Measurements from ENCODE around the gene CHM. TPM values are rescaled to one million over a fixed set of nuclear protein-coding genes. Genes with fewer than 3 reads are reported as not detected.

Gene CHM
- total and polyA plus RNA-seq, 5 donors from 2014 or later = 6.1 to 15.8 (median 7.2) TPM

DNA sequence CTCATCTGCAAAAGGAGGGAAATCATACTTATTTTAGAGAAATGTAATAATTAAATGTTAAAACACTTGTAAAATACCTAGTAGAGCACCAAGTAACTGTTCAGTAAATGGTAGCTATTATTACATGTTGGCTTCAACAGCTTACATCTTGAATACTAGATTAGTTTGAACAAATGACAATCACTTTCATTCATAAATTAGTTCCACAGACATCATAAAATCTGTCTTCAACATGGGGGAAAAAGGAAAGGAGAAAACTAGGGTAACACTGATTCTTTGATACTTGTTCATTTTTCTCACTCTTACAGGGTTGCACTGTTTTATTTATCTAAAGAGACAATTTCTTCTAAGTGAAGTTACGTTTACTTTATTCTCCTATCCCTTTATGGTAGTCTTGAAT, 51.7 kb downstream of the CHM start:
- Mint-ChIP-seq H3K4me1 (peaks cover 0 to 31% (median 20%) of the 10 kb centered on the region in 4 donors), H3K36me3 (no peaks in the 10 kb centered on the region), H3K9me3 (no peaks in the 10 kb centered on the region), H3K27ac (no peak overlapping the region), H3K27me3 (no peaks in the 10 kb centered on the region), H3K4me3 (no peak overlapping the region)
- DNase-seq (no peak), ATAC-seq (ENCODE audit: low read depth in 2 of 2) (no peak)
- no peak overlapping the region for H3K4me3 ChIP-seq (ENCODE audit: low read depth, low read length)
- H3K27me3 ChIP-seq (ENCODE audit: control insufficient read depth, insufficient read depth, low read length) = no peaks in the 10 kb centered on the region
- no peaks in the 10 kb centered on the region for H3K36me3 ChIP-seq (ENCODE audit: control insufficient read depth, insufficient read depth, low read length)
- H3K27ac ChIP-seq (ENCODE audit: insufficient read depth, low read length, poor library complexity, severe bottlenecking) = no peak overlapping the region
- no peaks in the 10 kb centered on the region for H3K9me3 ChIP-seq (ENCODE audit: control insufficient read depth in 2 of 2, low read length in 2 of 2)
- peaks cover 3% of the 10 kb centered on the region for H3K4me1 ChIP-seq (ENCODE audit: control insufficient read depth, insufficient read depth, low read length, poor library complexity, severe bottlenecking)

DNA sequence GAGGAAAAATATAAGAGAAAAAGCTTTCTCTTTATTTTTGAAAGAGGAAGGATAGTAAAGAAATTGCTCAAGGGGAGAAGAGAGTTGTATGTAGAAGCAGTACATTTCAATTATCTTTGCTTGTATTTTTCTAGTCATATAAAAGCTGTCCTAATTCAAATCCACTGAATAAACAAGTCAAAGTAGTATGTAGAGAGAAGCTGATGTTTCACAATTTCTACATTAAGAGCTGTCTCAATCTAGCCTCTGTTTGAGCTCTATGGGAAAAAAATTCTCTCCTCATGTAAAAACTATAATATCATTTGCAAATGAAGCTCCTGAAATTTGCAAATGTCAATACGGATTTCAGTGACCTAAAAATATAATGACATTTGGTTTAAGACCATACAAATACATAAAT, 52.6 kb downstream of the CHM start:
- Histone ChIP-seq H3K9me3 (ENCODE audit: control insufficient read depth in 2 of 2, low read length in 2 of 2) (no peaks in the 10 kb centered on the region), H3K36me3 (ENCODE audit: control insufficient read depth, insufficient read depth, low read length) (no peaks in the 10 kb centered on the region), H3K27ac (ENCODE audit: insufficient read depth, low read length, poor library complexity, severe bottlenecking) (no peak overlapping the region), H3K4me1 (ENCODE audit: control insufficient read depth, insufficient read depth, low read length, poor library complexity, severe bottlenecking) (peaks cover 3% of the 10 kb centered on the region), H3K4me3 (ENCODE audit: low read depth, low read length) (no peak overlapping the region), H3K27me3 (ENCODE audit: control insufficient read depth, insufficient read depth, low read length) (no peaks in the 10 kb centered on the region)
- Mint-ChIP-seq H3K27ac (no peak overlapping the region), H3K4me1 (peaks cover 0 to 28% (median 19%) of the 10 kb centered on the region in 4 donors), H3K9me3 (no peaks in the 10 kb centered on the region), H3K36me3 (no peaks in the 10 kb centered on the region), H3K27me3 (no peaks in the 10 kb centered on the region), H3K4me3 (no peak overlapping the region)
- no peak for DNase-seq
- no peak for ATAC-seq (ENCODE audit: low read depth in 2 of 2)

DNA sequence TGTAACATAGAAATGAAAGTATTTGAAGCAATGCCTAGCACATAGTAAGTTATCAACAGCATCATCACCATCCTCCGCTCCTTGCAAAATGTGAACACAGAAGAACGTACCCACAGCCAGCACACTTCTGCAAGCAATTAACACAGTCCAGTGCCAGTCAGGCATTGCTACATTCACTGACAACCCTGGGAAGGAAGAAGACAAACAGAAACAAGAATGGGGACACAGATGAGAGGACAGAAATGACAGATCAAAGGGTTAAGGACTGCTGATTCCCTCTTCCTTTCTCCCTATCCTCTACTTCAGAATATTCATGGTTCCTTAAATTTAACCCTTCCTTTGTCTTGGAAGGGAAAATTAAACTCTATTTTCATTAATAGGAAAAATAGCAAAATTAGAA, 53.1 kb downstream of the CHM start:
- no peak for ATAC-seq (ENCODE audit: low read depth in 2 of 2)
- Mint-ChIP-seq H3K9me3 (no peaks in the 10 kb centered on the region), H3K27me3 (no peaks in the 10 kb centered on the region), H3K36me3 (no peaks in the 10 kb centered on the region), H3K4me3 (no peak overlapping the region), H3K4me1 (peaks cover 0 to 28% (median 18%) of the 10 kb centered on the region in 4 donors), H3K27ac (no peak overlapping the region)
- no peak overlapping the region for H3K4me3 ChIP-seq (ENCODE audit: low read depth, low read length)
- no peaks in the 10 kb centered on the region for H3K27me3 ChIP-seq (ENCODE audit: control insufficient read depth, insufficient read depth, low read length)
- H3K9me3 ChIP-seq (ENCODE audit: control insufficient read depth in 2 of 2, low read length in 2 of 2) = no peaks in the 10 kb centered on the region
- H3K27ac ChIP-seq (ENCODE audit: insufficient read depth, low read length, poor library complexity, severe bottlenecking) = no peak overlapping the region
- no peaks in the 10 kb centered on the region for H3K36me3 ChIP-seq (ENCODE audit: control insufficient read depth, insufficient read depth, low read length)
- no peak for DNase-seq
- H3K4me1 ChIP-seq (ENCODE audit: control insufficient read depth, insufficient read depth, low read length, poor library complexity, severe bottlenecking) = peaks cover 3% of the 10 kb centered on the region

DNA sequence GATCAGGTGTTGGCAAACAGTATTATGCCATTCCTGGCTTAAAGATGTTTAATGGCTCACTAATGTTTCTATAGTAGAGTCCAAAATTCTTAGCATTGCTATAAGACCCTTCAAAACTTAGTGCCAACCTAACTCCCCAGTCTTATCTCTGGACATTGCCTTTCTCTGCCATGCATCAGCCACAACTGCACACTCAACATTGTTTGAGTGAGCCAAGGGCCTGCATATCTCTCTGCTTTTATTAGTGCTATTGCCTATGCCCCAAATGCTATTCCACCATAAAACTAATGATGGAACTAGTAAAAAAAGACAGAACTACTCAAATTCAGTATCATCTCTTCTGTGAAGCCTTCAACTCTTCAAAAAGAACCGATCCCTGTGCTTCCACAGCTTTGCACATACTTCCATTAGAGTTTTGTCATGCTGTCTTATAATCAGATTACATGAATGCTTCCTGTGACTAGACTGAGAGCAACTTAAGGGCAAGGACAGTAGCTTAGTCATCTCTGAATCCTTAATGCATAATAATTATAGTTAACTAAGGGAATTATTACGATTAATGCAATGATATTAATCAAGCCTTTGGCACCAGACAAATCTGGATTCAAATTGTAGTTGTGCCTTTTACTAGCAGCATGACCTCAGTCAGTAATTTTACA, 53.7 kb downstream of the CHM start:
- no peak for DNase-seq
- no peaks in the 10 kb centered on the region for H3K36me3 ChIP-seq (ENCODE audit: control insufficient read depth, insufficient read depth, low read length)
- H3K27me3 ChIP-seq (ENCODE audit: control insufficient read depth, insufficient read depth, low read length) = no peaks in the 10 kb centered on the region
- H3K27ac ChIP-seq (ENCODE audit: insufficient read depth, low read length, poor library complexity, severe bottlenecking) = no peak overlapping the region
- peaks cover 3% of the 10 kb centered on the region for H3K4me1 ChIP-seq (ENCODE audit: control insufficient read depth, insufficient read depth, low read length, poor library complexity, severe bottlenecking)
- Mint-ChIP-seq H3K27ac (peak overlapping the region in 1 of 3 donors; percentile 19), H3K36me3 (no peaks in the 10 kb centered on the region), H3K9me3 (no peaks in the 10 kb centered on the region), H3K4me1 (peaks cover 0 to 28% (median 21%) of the 10 kb centered on the region in 4 donors), H3K4me3 (no peak overlapping the region), H3K27me3 (no peaks in the 10 kb centered on the region)
- ATAC-seq (ENCODE audit: low read depth in 2 of 2) = no peak
- H3K9me3 ChIP-seq (ENCODE audit: control insufficient read depth in 2 of 2, low read length in 2 of 2) = no peaks in the 10 kb centered on the region
- no peak overlapping the region for H3K4me3 ChIP-seq (ENCODE audit: low read depth, low read length)

DNA sequence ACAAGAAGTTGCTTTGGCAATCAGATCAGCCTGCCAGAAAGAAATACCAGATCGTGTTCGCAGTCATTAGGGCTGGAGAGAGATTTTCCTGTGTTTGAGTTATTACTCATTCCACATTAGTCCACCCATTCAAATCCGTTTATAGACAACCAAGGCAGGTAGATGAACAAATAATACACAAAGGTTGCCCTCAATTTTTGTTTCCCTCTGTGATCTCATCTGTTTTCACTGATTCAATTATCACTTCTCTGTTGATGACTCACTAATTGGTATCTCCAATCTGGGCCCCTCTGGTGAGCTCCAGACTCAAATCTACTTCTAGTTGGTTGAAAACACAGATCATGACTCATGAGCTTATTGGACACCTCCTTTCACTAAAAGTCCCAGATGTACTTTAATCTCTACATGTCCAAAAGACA, 54.5 kb downstream of the CHM start:
- ATAC-seq (ENCODE audit: low read depth in 2 of 2) = peak in 1 of 2 donors; percentile 67
- H3K9me3 ChIP-seq (ENCODE audit: control insufficient read depth in 2 of 2, low read length in 2 of 2) = no peaks in the 10 kb centered on the region
- H3K4me3 Mint-ChIP-seq = no peak overlapping the region
- peak overlapping the region in 2 of 3 donors; percentile 19 to 84 for H3K27ac Mint-ChIP-seq
- no peaks in the 10 kb centered on the region for H3K27me3 Mint-ChIP-seq
- no peaks in the 10 kb centered on the region for H3K36me3 ChIP-seq (ENCODE audit: control insufficient read depth, insufficient read depth, low read length)
- peaks cover 0 to 32% (median 27%) of the 10 kb centered on the region in 4 donors for H3K4me1 Mint-ChIP-seq
- H3K27ac ChIP-seq (ENCODE audit: insufficient read depth, low read length, poor library complexity, severe bottlenecking) = no peak overlapping the region
- no peak for DNase-seq
- H3K4me3 ChIP-seq (ENCODE audit: low read depth, low read length) = no peak overlapping the region
- H3K36me3 Mint-ChIP-seq = no peaks in the 10 kb centered on the region
- H3K4me1 ChIP-seq (ENCODE audit: control insufficient read depth, insufficient read depth, low read length, poor library complexity, severe bottlenecking) = peaks cover 3% of the 10 kb centered on the region
- no peaks in the 10 kb centered on the region for H3K9me3 Mint-ChIP-seq
- no peaks in the 10 kb centered on the region for H3K27me3 ChIP-seq (ENCODE audit: control insufficient read depth, insufficient read depth, low read length)

DNA sequence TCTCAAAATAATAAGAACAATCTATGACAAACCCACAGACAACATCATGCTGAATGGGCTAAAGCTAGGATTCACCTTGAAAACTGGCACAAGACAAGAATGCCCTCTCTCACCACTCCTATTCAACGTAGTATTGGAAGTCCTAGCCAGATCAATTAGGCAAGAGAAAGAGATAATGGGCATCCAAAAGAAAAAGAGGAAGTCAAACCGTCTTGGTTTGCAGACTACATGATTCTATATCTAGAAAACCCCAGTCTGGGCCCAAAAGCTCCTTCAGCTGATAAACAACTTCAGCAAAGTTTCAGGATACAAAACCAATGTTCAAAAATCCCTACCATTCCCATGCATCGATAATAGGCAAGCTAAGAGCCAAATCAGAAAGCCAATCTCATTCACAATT, 59.0 kb downstream of the CHM start:
- Mint-ChIP-seq H3K9me3 (no peaks in the 10 kb centered on the region), H3K4me3 (no peak overlapping the region), H3K27me3 (no peaks in the 10 kb centered on the region), H3K36me3 (no peaks in the 10 kb centered on the region), H3K27ac (no peak overlapping the region), H3K4me1 (peaks cover 0 to 26% (median 10%) of the 10 kb centered on the region in 4 donors)
- Histone ChIP-seq H3K36me3 (ENCODE audit: control insufficient read depth, insufficient read depth, low read length) (no peaks in the 10 kb centered on the region), H3K27me3 (ENCODE audit: control insufficient read depth, insufficient read depth, low read length) (no peaks in the 10 kb centered on the region), H3K4me1 (ENCODE audit: control insufficient read depth, insufficient read depth, low read length, poor library complexity, severe bottlenecking) (no peaks in the 10 kb centered on the region), H3K9me3 (ENCODE audit: control insufficient read depth in 2 of 2, low read length in 2 of 2) (no peaks in the 10 kb centered on the region), H3K4me3 (ENCODE audit: low read depth, low read length) (no peak overlapping the region), H3K27ac (ENCODE audit: insufficient read depth, low read length, poor library complexity, severe bottlenecking) (no peak overlapping the region)
- no peak for DNase-seq
- ATAC-seq (ENCODE audit: low read depth in 2 of 2) = no peak

DNA sequence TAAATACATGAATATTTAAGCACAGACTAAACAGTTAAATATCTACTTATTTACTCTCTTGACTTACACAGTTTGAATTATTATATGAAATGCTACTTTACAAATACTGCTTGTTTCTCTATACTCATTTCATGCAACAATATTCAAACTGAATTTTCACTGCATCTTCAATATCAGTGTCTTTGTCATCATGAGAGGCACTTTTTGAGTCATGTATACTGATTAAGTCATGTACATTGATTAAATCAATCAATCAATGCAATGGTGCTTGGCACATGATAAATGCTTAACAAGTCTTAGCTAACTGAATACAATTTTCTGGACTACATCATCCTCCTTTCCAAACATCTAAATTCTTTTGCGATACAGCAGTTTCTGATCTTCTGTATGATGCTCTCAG, 67.1 kb downstream of the CHM start:
- Histone ChIP-seq H3K9me3 (ENCODE audit: control insufficient read depth in 2 of 2, low read length in 2 of 2) (no peaks in the 10 kb centered on the region), H3K36me3 (ENCODE audit: control insufficient read depth, insufficient read depth, low read length) (peaks cover 20% of the 10 kb centered on the region), H3K4me3 (ENCODE audit: low read depth, low read length) (no peak overlapping the region), H3K27ac (ENCODE audit: insufficient read depth, low read length, poor library complexity, severe bottlenecking) (no peak overlapping the region), H3K27me3 (ENCODE audit: control insufficient read depth, insufficient read depth, low read length) (no peaks in the 10 kb centered on the region), H3K4me1 (ENCODE audit: control insufficient read depth, insufficient read depth, low read length, poor library complexity, severe bottlenecking) (no peaks in the 10 kb centered on the region)
- no peak overlapping the region for H3K4me3 Mint-ChIP-seq
- no peaks in the 10 kb centered on the region for H3K27me3 Mint-ChIP-seq
- DNase-seq (no peak), ATAC-seq (ENCODE audit: low read depth in 2 of 2) (no peak)
- H3K27ac Mint-ChIP-seq = no peak overlapping the region
- peaks cover 26% of the 10 kb centered on the region for H3K36me3 Mint-ChIP-seq
- H3K9me3 Mint-ChIP-seq = peaks cover 0 to 1% (median 0%) of the 10 kb centered on the region in 7 donors
- H3K4me1 Mint-ChIP-seq = peaks cover 0 to 5% (median 2%) of the 10 kb centered on the region in 4 donors

DNA sequence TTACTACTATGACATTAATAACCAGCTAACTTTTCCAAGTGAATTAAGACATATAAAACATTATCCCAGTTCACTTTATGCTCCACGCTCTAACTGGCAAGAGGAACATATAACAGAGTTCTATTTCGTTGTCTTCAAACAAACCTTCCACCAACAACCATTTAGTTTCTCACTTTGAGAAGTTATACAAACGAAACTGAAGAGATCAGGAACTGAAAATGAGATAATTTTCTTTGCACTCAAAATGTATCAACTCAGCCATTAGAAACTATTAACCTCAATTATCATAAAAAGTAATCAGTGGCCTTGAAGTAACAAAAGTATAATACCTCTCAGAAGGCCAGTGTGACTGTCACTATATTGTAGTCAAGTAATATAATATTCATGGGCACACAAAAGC, 70.1 kb downstream of the CHM start:
- H3K4me1 Mint-ChIP-seq = peaks cover 0 to 6% (median 0%) of the 10 kb centered on the region in 4 donors
- Histone ChIP-seq H3K9me3 (ENCODE audit: control insufficient read depth in 2 of 2, low read length in 2 of 2) (no peaks in the 10 kb centered on the region), H3K36me3 (ENCODE audit: control insufficient read depth, insufficient read depth, low read length) (peaks cover 22% of the 10 kb centered on the region), H3K4me3 (ENCODE audit: low read depth, low read length) (no peak overlapping the region), H3K4me1 (ENCODE audit: control insufficient read depth, insufficient read depth, low read length, poor library complexity, severe bottlenecking) (no peaks in the 10 kb centered on the region), H3K27me3 (ENCODE audit: control insufficient read depth, insufficient read depth, low read length) (no peaks in the 10 kb centered on the region), H3K27ac (ENCODE audit: insufficient read depth, low read length, poor library complexity, severe bottlenecking) (no peak overlapping the region)
- H3K27me3 Mint-ChIP-seq = no peaks in the 10 kb centered on the region
- no peak overlapping the region for H3K27ac Mint-ChIP-seq
- peaks cover 0 to 1% (median 0%) of the 10 kb centered on the region in 7 donors for H3K9me3 Mint-ChIP-seq
- no peak for ATAC-seq (ENCODE audit: low read depth in 2 of 2)
- no peak for DNase-seq
- no peak overlapping the region for H3K4me3 Mint-ChIP-seq
- H3K36me3 Mint-ChIP-seq = peaks cover 31% of the 10 kb centered on the region

Measured in CD4-positive, CD25-positive, alpha-beta regulatory T cell (primary cell).